Rectal smooth muscle tissue (tissue), 1 donor: ENCODE measurements around the gene TOX2.

Experiments
- H3K27ac ChIP-seq: one replicate; pipeline ENCODE4 v1.7.0; 2013; ENCODE audit warnings: low read depth, low read length, inconsistent platforms
- H3K27me3 ChIP-seq: one replicate; pipeline ENCODE4 v1.7.0; 2013; ENCODE audit warnings: low read length; ENCODE audit not compliant: control insufficient read depth, insufficient read depth
- H3K36me3 ChIP-seq: one replicate; pipeline ENCODE4 v1.7.0; 2013; ENCODE audit warnings: low read length; ENCODE audit not compliant: control insufficient read depth, insufficient read depth
- H3K4me1 ChIP-seq: one replicate; pipeline ENCODE4 v1.7.0; 2013; ENCODE audit warnings: low read length; ENCODE audit not compliant: control insufficient read depth, insufficient read depth
- H3K4me3 ChIP-seq: one replicate; pipeline ENCODE4 v1.7.0; 2013; ENCODE audit warnings: low read length
- H3K9ac ChIP-seq: one replicate; pipeline ENCODE4 v1.7.0; 2013; ENCODE audit warnings: low read length

The TOX2 gene

GRCh38 chr20:43991982-43992381 is 77.3 kb downstream of the TOX2 start:
- no peaks in the 10 kb centered on the region for H3K36me3 ChIP-seq
- no peaks in the 10 kb centered on the region for H3K4me1 ChIP-seq
- no peak overlapping the region for H3K27ac ChIP-seq
- no peak overlapping the region for H3K4me3 ChIP-seq
- no peak overlapping the region for H3K9ac ChIP-seq
- H3K27me3 ChIP-seq: no peaks in the 10 kb centered on the region

- H3K4me3 ChIP-seq: no peak overlapping the region
- no peak overlapping the region for H3K27ac ChIP-seq
- no peaks in the 10 kb centered on the region for H3K4me1 ChIP-seq
- H3K36me3 ChIP-seq: no peaks in the 10 kb centered on the region
- H3K27me3 ChIP-seq: no peaks in the 10 kb centered on the region
- no peak overlapping the region for H3K9ac ChIP-seq
Measured at GRCh38 chr20:43992885-43993284, 78.2 kb downstream of the TOX2 start.

- Histone ChIP-seq H3K4me1 (no peaks in the 10 kb centered on the region), H3K36me3 (no peaks in the 10 kb centered on the region), H3K4me3 (no peak overlapping the region), H3K27me3 (no peaks in the 10 kb centered on the region), H3K27ac (no peak overlapping the region), H3K9ac (no peak overlapping the region)
Measured at GRCh38 chr20:43993560-43993959, 78.9 kb downstream of the TOX2 start.

- H3K4me1 ChIP-seq: no peaks in the 10 kb centered on the region
- H3K9ac ChIP-seq: no peak overlapping the region
- no peaks in the 10 kb centered on the region for H3K27me3 ChIP-seq
- H3K36me3 ChIP-seq: no peaks in the 10 kb centered on the region
- H3K27ac ChIP-seq: no peak overlapping the region
- H3K4me3 ChIP-seq: no peak overlapping the region
Measured at GRCh38 chr20:43994486-43995100, 79.9 kb downstream of the TOX2 start.

GRCh38 chr20:43995645-43996044 is 81.0 kb downstream of the TOX2 start:
- Histone ChIP-seq H3K4me3 (no peak overlapping the region), H3K27me3 (no peaks in the 10 kb centered on the region), H3K27ac (no peak overlapping the region), H3K4me1 (no peaks in the 10 kb centered on the region), H3K36me3 (no peaks in the 10 kb centered on the region), H3K9ac (no peak overlapping the region)

GRCh38 chr20:43996240-43996930 is 81.7 kb downstream of the TOX2 start:
- H3K27ac ChIP-seq: no peak overlapping the region
- no peaks in the 10 kb centered on the region for H3K4me1 ChIP-seq
- no peaks in the 10 kb centered on the region for H3K36me3 ChIP-seq
- H3K27me3 ChIP-seq: no peaks in the 10 kb centered on the region
- no peak overlapping the region for H3K4me3 ChIP-seq
- no peak overlapping the region for H3K9ac ChIP-seq

GRCh38 chr20:43999848-44000247 is 85.2 kb downstream of the TOX2 start:
- Histone ChIP-seq H3K9ac (no peak overlapping the region), H3K36me3 (no peaks in the 10 kb centered on the region), H3K4me3 (no peak overlapping the region), H3K4me1 (no peaks in the 10 kb centered on the region), H3K27ac (no peak overlapping the region), H3K27me3 (no peaks in the 10 kb centered on the region)

GRCh38 chr20:44001667-44002596 is 87.3 kb downstream of the TOX2 start:
- H3K27ac ChIP-seq: no peak overlapping the region
- H3K36me3 ChIP-seq: no peaks in the 10 kb centered on the region
- H3K4me3 ChIP-seq: no peak overlapping the region
- H3K27me3 ChIP-seq: no peaks in the 10 kb centered on the region
- no peaks in the 10 kb centered on the region for H3K4me1 ChIP-seq
- no peak overlapping the region for H3K9ac ChIP-seq

GRCh38 chr20:44002861-44003260 is 88.2 kb downstream of the TOX2 start:
- no peaks in the 10 kb centered on the region for H3K4me1 ChIP-seq
- no peak overlapping the region for H3K27ac ChIP-seq
- no peak overlapping the region for H3K4me3 ChIP-seq
- H3K27me3 ChIP-seq: no peaks in the 10 kb centered on the region
- no peaks in the 10 kb centered on the region for H3K36me3 ChIP-seq
- H3K9ac ChIP-seq: no peak overlapping the region

GRCh38 chr20:44003609-44004008 is 89.0 kb downstream of the TOX2 start:
- no peak overlapping the region for H3K27ac ChIP-seq
- no peak overlapping the region for H3K9ac ChIP-seq
- no peak overlapping the region for H3K4me3 ChIP-seq
- no peaks in the 10 kb centered on the region for H3K27me3 ChIP-seq
- no peaks in the 10 kb centered on the region for H3K36me3 ChIP-seq
- no peaks in the 10 kb centered on the region for H3K4me1 ChIP-seq

GRCh38 chr20:44004306-44004915 is 89.8 kb downstream of the TOX2 start:
- Histone ChIP-seq H3K27ac (no peak overlapping the region), H3K4me1 (no peaks in the 10 kb centered on the region), H3K9ac (no peak overlapping the region), H3K36me3 (no peaks in the 10 kb centered on the region), H3K4me3 (no peak overlapping the region), H3K27me3 (no peaks in the 10 kb centered on the region)

GRCh38 chr20:44005661-44006060 is 91.0 kb downstream of the TOX2 start:
- Histone ChIP-seq H3K4me3 (no peak overlapping the region), H3K9ac (no peak overlapping the region), H3K27me3 (no peaks in the 10 kb centered on the region), H3K4me1 (no peaks in the 10 kb centered on the region), H3K36me3 (no peaks in the 10 kb centered on the region), H3K27ac (no peak overlapping the region)
